ENCODE results near the gene RIMS1. TPM values are rescaled to one million over a fixed set of nuclear protein-coding genes. Genes with fewer than 3 reads are reported as not detected.
A peak's percentile ranks its signal among the peaks of the same experiment; 100 is the strongest.

The RIMS1 gene
- total RNA-seq, 1 donor from 2014 or later = not detected

DNA sequence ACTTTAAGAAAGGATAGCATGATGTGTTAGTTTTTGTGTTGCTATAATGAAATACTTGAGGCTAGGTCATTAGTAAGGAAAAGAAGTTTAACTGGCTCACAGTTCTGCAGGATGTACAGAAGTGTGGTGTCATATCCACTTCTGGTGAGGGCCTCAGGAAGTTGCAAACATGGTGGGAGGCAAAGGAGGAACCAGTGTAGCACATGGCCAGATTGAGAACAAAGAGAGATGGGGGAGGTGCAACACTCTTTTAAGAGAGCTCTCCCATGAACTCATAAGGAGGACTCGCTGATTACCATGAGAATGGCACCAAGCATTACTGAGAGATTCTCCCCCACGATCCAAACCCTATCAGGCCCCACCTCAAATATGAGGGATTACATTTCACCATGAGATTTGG lies 265.4 kb downstream of the RIMS1 start:
- no peaks in the 10 kb centered on the region for H3K4me1 Mint-ChIP-seq (ENCODE audit: low read depth)
- H3K36me3 Mint-ChIP-seq (ENCODE audit: low read depth) = no peaks in the 10 kb centered on the region
- H3K4me3 Mint-ChIP-seq (ENCODE audit: low read depth) = no peak overlapping the region
- intact Hi-C loops (cut with micrococcal nuclease) = no loop called here
- no peaks in the 10 kb centered on the region for H3K27me3 Mint-ChIP-seq (ENCODE audit: low read depth)
- H3K27ac Mint-ChIP-seq = no peak overlapping the region
- no peak for DNase-seq (ENCODE audit: low spot score)
- no peaks in the 10 kb centered on the region for H3K9me3 Mint-ChIP-seq

GRCh38 chr6:72175916-72176315 lies 289.6 kb downstream of the RIMS1 start:
- no peaks in the 10 kb centered on the region for H3K4me1 Mint-ChIP-seq (ENCODE audit: low read depth)
- H3K9me3 Mint-ChIP-seq = no peaks in the 10 kb centered on the region
- intact Hi-C loops (cut with micrococcal nuclease) = no loop called here
- no peaks in the 10 kb centered on the region for H3K36me3 Mint-ChIP-seq (ENCODE audit: low read depth)
- H3K27me3 Mint-ChIP-seq (ENCODE audit: low read depth) = peaks cover 5% of the 10 kb centered on the region
- no peak overlapping the region for H3K4me3 Mint-ChIP-seq (ENCODE audit: low read depth)
- no peak for DNase-seq (ENCODE audit: low spot score)
- no peak overlapping the region for H3K27ac Mint-ChIP-seq

- Mint-ChIP-seq H3K27ac (no peak overlapping the region), H3K27me3 (ENCODE audit: low read depth) (peaks cover 32% of the 10 kb centered on the region), H3K9me3 (no peaks in the 10 kb centered on the region), H3K4me3 (ENCODE audit: low read depth) (peak overlapping the region; percentile 42), H3K4me1 (ENCODE audit: low read depth) (peaks cover 3% of the 10 kb centered on the region), H3K36me3 (ENCODE audit: low read depth) (no peaks in the 10 kb centered on the region)
- DNase-seq (ENCODE audit: low spot score) = no peak
- intact Hi-C loops (cut with micrococcal nuclease) = no loop called here
Measured at GRCh38 chr6:72182337-72183246, 296.2 kb downstream of the RIMS1 start.

GRCh38 chr6:72203983-72204382 lies 317.6 kb downstream of the RIMS1 start:
- no peaks in the 10 kb centered on the region for H3K27me3 Mint-ChIP-seq (ENCODE audit: low read depth)
- H3K4me1 Mint-ChIP-seq (ENCODE audit: low read depth) = no peaks in the 10 kb centered on the region
- H3K36me3 Mint-ChIP-seq (ENCODE audit: low read depth) = no peaks in the 10 kb centered on the region

GRCh38 chr6:72205500-72205899 lies 319.1 kb downstream of the RIMS1 start:
- DNase-seq (ENCODE audit: low spot score) = no peak
- Mint-ChIP-seq H3K27ac (no peak overlapping the region), H3K4me1 (ENCODE audit: low read depth) (no peaks in the 10 kb centered on the region), H3K4me3 (ENCODE audit: low read depth) (no peak overlapping the region), H3K27me3 (ENCODE audit: low read depth) (no peaks in the 10 kb centered on the region), H3K36me3 (ENCODE audit: low read depth) (no peaks in the 10 kb centered on the region), H3K9me3 (no peaks in the 10 kb centered on the region)
- intact Hi-C loops (cut with micrococcal nuclease) = no loop called here

More at GRCh38 chr6:72203983-72204382, 317.6 kb downstream of the RIMS1 start:
- Mint-ChIP-seq H3K4me3 (ENCODE audit: low read depth) (no peak overlapping the region), H3K27ac (no peak overlapping the region), H3K9me3 (no peaks in the 10 kb centered on the region)
- intact Hi-C loops (cut with micrococcal nuclease) = no loop called here
- DNase-seq (ENCODE audit: low spot score) = no peak

- no peaks in the 10 kb centered on the region for H3K27me3 Mint-ChIP-seq (ENCODE audit: low read depth)
- intact Hi-C loops (cut with micrococcal nuclease) = no loop called here
Measured at GRCh38 chr6:72206606-72207005, 320.3 kb downstream of the RIMS1 start.

DNA sequence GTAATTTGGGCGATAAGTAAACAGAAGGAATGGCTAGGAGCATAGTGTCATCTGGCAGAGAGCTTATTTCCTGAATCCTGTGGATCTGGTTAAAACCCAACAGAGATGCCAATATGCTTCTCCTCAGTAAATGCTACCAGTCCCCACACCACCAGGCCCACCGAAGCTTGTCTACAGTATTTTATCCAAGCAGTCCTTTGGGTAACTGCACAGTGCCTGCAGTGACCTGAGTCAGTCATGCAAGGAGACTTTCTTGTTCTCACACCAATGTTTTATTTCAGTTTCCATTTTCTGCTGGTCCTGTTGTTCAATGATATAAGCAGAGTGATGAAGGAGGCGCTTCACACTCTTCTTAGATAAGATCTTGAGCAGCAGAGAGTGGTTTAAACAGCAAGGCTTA lies 326.3 kb downstream of the RIMS1 start:
- Mint-ChIP-seq H3K27ac (no peak overlapping the region), H3K27me3 (ENCODE audit: low read depth) (no peaks in the 10 kb centered on the region), H3K36me3 (ENCODE audit: low read depth) (no peaks in the 10 kb centered on the region), H3K4me3 (ENCODE audit: low read depth) (no peak overlapping the region), H3K4me1 (ENCODE audit: low read depth) (no peaks in the 10 kb centered on the region), H3K9me3 (no peaks in the 10 kb centered on the region)
- DNase-seq (ENCODE audit: low spot score) = no peak
- intact Hi-C loops (cut with micrococcal nuclease) = no loop called here

More at GRCh38 chr6:72206606-72207005, 320.3 kb downstream of the RIMS1 start:
- no peak overlapping the region for H3K4me3 Mint-ChIP-seq (ENCODE audit: low read depth)
- DNase-seq (ENCODE audit: low spot score) = no peak
- H3K4me1 Mint-ChIP-seq (ENCODE audit: low read depth) = no peaks in the 10 kb centered on the region
- no peaks in the 10 kb centered on the region for H3K9me3 Mint-ChIP-seq
- H3K27ac Mint-ChIP-seq = no peak overlapping the region
- no peaks in the 10 kb centered on the region for H3K36me3 Mint-ChIP-seq (ENCODE audit: low read depth)

- no peak overlapping the region for H3K4me3 Mint-ChIP-seq (ENCODE audit: low read depth)
- H3K27me3 Mint-ChIP-seq (ENCODE audit: low read depth) = no peaks in the 10 kb centered on the region
- no peak overlapping the region for H3K27ac Mint-ChIP-seq
- intact Hi-C loops (cut with micrococcal nuclease) = no loop called here
- H3K9me3 Mint-ChIP-seq = no peaks in the 10 kb centered on the region
- H3K36me3 Mint-ChIP-seq (ENCODE audit: low read depth) = no peaks in the 10 kb centered on the region
- DNase-seq (ENCODE audit: low spot score) = no peak
- no peaks in the 10 kb centered on the region for H3K4me1 Mint-ChIP-seq (ENCODE audit: low read depth)
Measured at GRCh38 chr6:72213654-72214053, 327.3 kb downstream of the RIMS1 start.

- DNase-seq (ENCODE audit: low spot score) = no peak
- no peaks in the 10 kb centered on the region for H3K27me3 Mint-ChIP-seq (ENCODE audit: low read depth)
- H3K36me3 Mint-ChIP-seq (ENCODE audit: low read depth) = no peaks in the 10 kb centered on the region
- no peak overlapping the region for H3K4me3 Mint-ChIP-seq (ENCODE audit: low read depth)
- no peaks in the 10 kb centered on the region for H3K4me1 Mint-ChIP-seq (ENCODE audit: low read depth)
- intact Hi-C loops (cut with micrococcal nuclease) = no loop called here
- H3K27ac Mint-ChIP-seq = no peak overlapping the region
- H3K9me3 Mint-ChIP-seq = no peaks in the 10 kb centered on the region
Measured at GRCh38 chr6:72216222-72217068, 330.1 kb downstream of the RIMS1 start.

DNA sequence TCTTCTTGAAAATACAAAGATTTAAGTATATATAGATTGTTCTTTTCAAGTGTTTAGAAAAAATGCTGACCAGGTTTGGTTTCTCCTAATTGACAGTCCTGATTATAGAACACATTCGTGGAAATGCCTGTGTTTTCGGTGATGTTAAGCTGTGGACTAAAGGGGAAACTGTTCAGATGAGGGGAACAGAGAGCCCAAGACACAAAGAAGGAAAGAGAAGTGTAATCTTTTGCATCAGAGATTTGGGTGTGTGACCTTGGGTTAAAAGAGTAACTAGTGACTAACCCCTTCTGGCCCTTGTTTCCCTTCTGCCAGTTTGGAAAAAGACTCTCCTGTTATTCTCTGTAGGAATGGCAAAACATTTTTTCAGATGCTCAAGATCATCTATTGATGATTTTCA lies 331.3 kb downstream of the RIMS1 start:
- H3K27ac Mint-ChIP-seq = no peak overlapping the region

GRCh38 chr6:72218125-72218524 lies 331.8 kb downstream of the RIMS1 start:
- H3K27me3 Mint-ChIP-seq (ENCODE audit: low read depth) = no peaks in the 10 kb centered on the region

More for the DNA sequence above, 331.3 kb downstream of the RIMS1 start:
- Mint-ChIP-seq H3K27me3 (ENCODE audit: low read depth) (no peaks in the 10 kb centered on the region), H3K4me3 (ENCODE audit: low read depth) (no peak overlapping the region), H3K36me3 (ENCODE audit: low read depth) (no peaks in the 10 kb centered on the region), H3K4me1 (ENCODE audit: low read depth) (no peaks in the 10 kb centered on the region), H3K9me3 (no peaks in the 10 kb centered on the region)
- intact Hi-C loops (cut with micrococcal nuclease) = no loop called here
- DNase-seq (ENCODE audit: low spot score) = no peak

GRCh38 chr6:72219536-72219935 lies 333.2 kb downstream of the RIMS1 start:
- H3K27ac Mint-ChIP-seq = no peak overlapping the region
- no peaks in the 10 kb centered on the region for H3K4me1 Mint-ChIP-seq (ENCODE audit: low read depth)
- DNase-seq (ENCODE audit: low spot score) = no peak
- H3K4me3 Mint-ChIP-seq (ENCODE audit: low read depth) = no peak overlapping the region
- H3K27me3 Mint-ChIP-seq (ENCODE audit: low read depth) = no peaks in the 10 kb centered on the region
- no peaks in the 10 kb centered on the region for H3K9me3 Mint-ChIP-seq
- intact Hi-C loops (cut with micrococcal nuclease) = no loop called here
- H3K36me3 Mint-ChIP-seq (ENCODE audit: low read depth) = no peaks in the 10 kb centered on the region

More at GRCh38 chr6:72218125-72218524, 331.8 kb downstream of the RIMS1 start:
- Mint-ChIP-seq H3K27ac (no peak overlapping the region), H3K9me3 (no peaks in the 10 kb centered on the region), H3K4me3 (ENCODE audit: low read depth) (no peak overlapping the region), H3K36me3 (ENCODE audit: low read depth) (no peaks in the 10 kb centered on the region), H3K4me1 (ENCODE audit: low read depth) (no peaks in the 10 kb centered on the region)
- intact Hi-C loops (cut with micrococcal nuclease) = no loop called here
- no peak for DNase-seq (ENCODE audit: low spot score)

- Mint-ChIP-seq H3K27me3 (ENCODE audit: low read depth) (no peaks in the 10 kb centered on the region), H3K36me3 (ENCODE audit: low read depth) (no peaks in the 10 kb centered on the region), H3K27ac (no peak overlapping the region), H3K4me1 (ENCODE audit: low read depth) (no peaks in the 10 kb centered on the region), H3K9me3 (no peaks in the 10 kb centered on the region), H3K4me3 (ENCODE audit: low read depth) (no peak overlapping the region)
- no peak for DNase-seq (ENCODE audit: low spot score)
- intact Hi-C loops (cut with micrococcal nuclease) = no loop called here
Measured at GRCh38 chr6:72238021-72238420, 351.7 kb downstream of the RIMS1 start.

Data from activated T-helper 2 cell treated with anti-CD3 and anti-CD28 coated beads, Interferon-gamma antibody, Interleukin-2, Interleukin-4, amounts not matched to agents 10 μg/mL and 5 μg/mL and 100 μg/mL, durations not matched to agents 14 hours and 24 hours and 36 hours (primary cell).